AG04450 (cell line): ENCODE data around the gene PLRG1. TPM values are rescaled to one million over a fixed set of nuclear protein-coding genes. Genes with fewer than 3 reads are reported as not detected.
"Not testable (repeated sequence)": the region's sequence is repeated elsewhere in the genome, so short reads cannot be mapped to it uniquely, and the experiment has no call there.

ENCODE experiments used
- CTCF ChIA-PET: fragments of 300-600, 350-600 bp; formaldehyde crosslinking; extraction: SDS; loops from one replicate; lab custom pipeline; 2022; ENCODE audit warnings: antibody characterized with exemption, inconsistent platforms; lab: Charles Lee
- POLR2A ChIA-PET: fragments of 350-600 bp; formaldehyde crosslinking; extraction: SDS; loops from one replicate; lab custom pipeline; 2021; ENCODE audit warnings: antibody characterized with exemption, inconsistent platforms; lab: Yijun Ruan, JAX
- DNase-seq: peaks from one replicate; pipeline ENCODE4 v3.0.0-alpha.2; 2011; ENCODE audit warnings: low read depth, low spot score
- H3K27ac ChIP-seq: one replicate; pipeline ENCODE4 v1.5.1; 2012; ENCODE audit warnings: low read depth, low read length, control low read depth
- H3K27me3 ChIP-seq: one replicate; pipeline ENCODE4 v1.6.0; 2012; ENCODE audit warnings: low read length; ENCODE audit not compliant: control insufficient read depth, insufficient read depth
- H3K4me3 ChIP-seq: 2 replicates; pipeline ENCODE4 v1.5.1; 2011; ENCODE audit warnings: mild to moderate bottlenecking, low read depth, low read length, control low read depth
- H3K9me3 ChIP-seq: 2 replicates; pipeline ENCODE4 v1.5.1; 2012; ENCODE audit warnings: low read length; ENCODE audit not compliant: control insufficient read depth, insufficient read depth
- CTCF ChIP-seq: IDR thresholded peaks from 2 replicates; pipeline ENCODE4 v1.5.1; 2011; ENCODE audit warnings: low read depth, low read length, control low read depth, inconsistent platforms
- polyA minus RNA-seq: library from RNA; depleted of rRNA, polyadenylated mRNA; stranded (reverse); fragments of >200 nt; gene quantifications from 2 replicates; pipeline ENCODE4 v1.2.3, GENCODE V29; 2011; rRNA and poly(A)+ RNA removed
- polyA plus RNA-seq: library from polyadenylated mRNA; depleted of rRNA; stranded (reverse); fragments of >200 nt; gene quantifications from 2 replicates; pipeline ENCODE4 v1.2.3, GENCODE V29; 2011; rRNA removed

The PLRG1 gene
- polyA plus RNA-seq (105 and 141 TPM in 2 replicates), polyA minus RNA-seq (122 and 145 TPM in 2 replicates)

GRCh38 chr4:154549894-154550790 lies at the start of gene PLRG1:
PLRG1 (minus strand) TSS chr4:154550400; CDS start chr4:154550308, 92 bp downstream.
- ChIA-PET POLR2A (interaction anchor here (0.5 to 0.6 kb wide), 4 partner anchors 30 to 1133 kb away, joined by 3 to 7 read pairs (median 4); no protein-coding TSS in a partner anchor), CTCF (interaction anchor here (0.6 to 7.1 kb wide), 17 partner anchors 9 to 1403 kb away, joined by 3 to 162 read pairs (median 5); partner anchors contain the start of genes CTSO and FGB)
- TF ChIP-seq CTCF = peak; percentile 13; the same call in 1 of the 2 replicates
- no peaks in the 10 kb centered on the region for H3K27me3 ChIP-seq
- DNase-seq = peak; percentile 82
- H3K4me3 ChIP-seq = peak within 1 kb of the TSS; percentile 86
- no peaks in the 10 kb centered on the region for H3K9me3 ChIP-seq
- peak within 1 kb of the TSS; percentile 59 for H3K27ac ChIP-seq

- no peak overlapping the region for H3K27ac ChIP-seq
- DNase-seq = no peak
- ChIA-PET POLR2A (no interaction called here), CTCF (interaction anchor here (0.6 to 2.0 kb wide), 2 partner anchors 25 to 39 kb away, joined by 3 to 6 read pairs; no protein-coding TSS in a partner anchor)
- H3K27me3 ChIP-seq = no peaks in the 10 kb centered on the region
- no peaks in the 10 kb centered on the region for H3K9me3 ChIP-seq
- TF ChIP-seq CTCF = no peak
- no peak overlapping the region for H3K4me3 ChIP-seq
These were observed 47.9 kb upstream of the PLRG1 start for GRCh38 chr4:154597798-154598774.

GRCh38 chr4:154597281-154597680 lies 47.1 kb upstream of the PLRG1 start:
- H3K27me3 ChIP-seq, H3K9me3 ChIP-seq, POLR2A ChIA-PET, H3K27ac ChIP-seq, H3K4me3 ChIP-seq, DNase-seq: not testable (repeated sequence)
- CTCF ChIA-PET = interaction anchor here (0.6 to 2.0 kb wide), 2 partner anchors 26 to 39 kb away, joined by 3 to 6 read pairs; no protein-coding TSS in a partner anchor

- POLR2A ChIA-PET = no interaction called here
- H3K9me3 ChIP-seq = no peaks in the 10 kb centered on the region
- CTCF ChIA-PET = interaction anchor here (2.3 to 2.7 kb wide), 2 partner anchors 24 to 37 kb away, joined by 9 to 16 read pairs; no protein-coding TSS in a partner anchor
- H3K27me3 ChIP-seq = no peaks in the 10 kb centered on the region
- DNase-seq = no peak
- H3K4me3 ChIP-seq = no peak overlapping the region
- no peak for TF ChIP-seq CTCF
- H3K27ac ChIP-seq = no peak overlapping the region
These were observed 45.6 kb upstream of the PLRG1 start for GRCh38 chr4:154595807-154596206.

- POLR2A ChIA-PET, H3K9me3 ChIP-seq, H3K4me3 ChIP-seq, H3K27ac ChIP-seq, DNase-seq, H3K27me3 ChIP-seq: not testable (repeated sequence)
- CTCF ChIA-PET = interaction anchor here (1.0 to 2.7 kb wide), 5 partner anchors 25 to 44 kb away, joined by 3 to 16 read pairs (median 4); no protein-coding TSS in a partner anchor
These were observed 44.1 kb upstream of the PLRG1 start for GRCh38 chr4:154594343-154594742.
